ENCODE data around the gene FN3KRP. TPM values are rescaled to one million over a fixed set of nuclear protein-coding genes. Genes with fewer than 3 reads are reported as not detected.

The FN3KRP gene
- total RNA-seq, 6 experiments from 2014 or later: 7.6 to 24.8 (median 14.3) TPM

DNA sequence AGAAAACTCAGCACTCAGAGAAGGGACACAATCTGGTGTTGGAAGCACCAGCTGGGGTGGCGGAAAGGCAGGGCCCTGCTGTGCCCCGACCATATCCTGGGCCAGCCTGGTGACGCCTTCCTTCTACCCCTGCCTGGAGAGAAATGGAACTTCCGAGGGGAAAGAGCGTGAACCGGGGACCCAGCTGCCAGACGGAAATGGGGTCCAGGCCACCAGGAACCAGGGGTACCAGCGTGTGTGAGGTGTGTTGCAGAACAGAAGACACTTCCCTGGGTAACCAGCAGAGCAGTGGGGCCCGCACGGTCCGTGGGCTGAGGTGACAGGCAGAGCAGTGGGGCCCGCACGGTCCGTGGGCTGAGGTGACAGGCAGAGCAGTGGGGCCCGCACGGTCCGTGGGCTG is 24.8 kb upstream of the FN3KRP start:
- Histone ChIP-seq H3K4me1 (peaks cover 0 to 13% (median 4%) of the 10 kb centered on the region in 4 donors), H3K27me3 (no peaks in the 10 kb centered on the region), H3K9me3 (no peaks in the 10 kb centered on the region), H3K27ac (no peak overlapping the region), H3K4me3 (no peak overlapping the region), H3K36me3 (no peaks in the 10 kb centered on the region)
- intact Hi-C loops (cut with DNase I): no loop called here
- WGBS (ENCODE audit: insufficient coverage, low coverage, low lambda C conversion rate, missing lambda C conversion rate): 85% methylated on average over 4 of the region's 17 CpGs
- DNase-seq (no peak), ATAC-seq (no peak)
- TF ChIP-seq, protein P1, sequence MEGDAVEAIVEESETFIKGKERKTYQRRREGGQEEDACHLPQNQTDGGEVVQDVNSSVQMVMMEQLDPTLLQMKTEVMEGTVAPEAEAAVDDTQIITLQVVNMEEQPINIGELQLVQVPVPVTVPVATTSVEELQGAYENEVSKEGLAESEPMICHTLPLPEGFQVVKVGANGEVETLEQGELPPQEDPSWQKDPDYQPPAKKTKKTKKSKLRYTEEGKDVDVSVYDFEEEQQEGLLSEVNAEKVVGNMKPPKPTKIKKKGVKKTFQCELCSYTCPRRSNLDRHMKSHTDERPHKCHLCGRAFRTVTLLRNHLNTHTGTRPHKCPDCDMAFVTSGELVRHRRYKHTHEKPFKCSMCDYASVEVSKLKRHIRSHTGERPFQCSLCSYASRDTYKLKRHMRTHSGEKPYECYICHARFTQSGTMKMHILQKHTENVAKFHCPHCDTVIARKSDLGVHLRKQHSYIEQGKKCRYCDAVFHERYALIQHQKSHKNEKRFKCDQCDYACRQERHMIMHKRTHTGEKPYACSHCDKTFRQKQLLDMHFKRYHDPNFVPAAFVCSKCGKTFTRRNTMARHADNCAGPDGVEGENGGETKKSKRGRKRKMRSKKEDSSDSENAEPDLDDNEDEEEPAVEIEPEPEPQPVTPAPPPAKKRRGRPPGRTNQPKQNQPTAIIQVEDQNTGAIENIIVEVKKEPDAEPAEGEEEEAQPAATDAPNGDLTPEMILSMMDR (IDR thresholded peaks at IDR 0.05): no peak
- no peak for TF ChIP-seq POLR2A (IDR thresholded peaks at IDR 0.05)

DNA sequence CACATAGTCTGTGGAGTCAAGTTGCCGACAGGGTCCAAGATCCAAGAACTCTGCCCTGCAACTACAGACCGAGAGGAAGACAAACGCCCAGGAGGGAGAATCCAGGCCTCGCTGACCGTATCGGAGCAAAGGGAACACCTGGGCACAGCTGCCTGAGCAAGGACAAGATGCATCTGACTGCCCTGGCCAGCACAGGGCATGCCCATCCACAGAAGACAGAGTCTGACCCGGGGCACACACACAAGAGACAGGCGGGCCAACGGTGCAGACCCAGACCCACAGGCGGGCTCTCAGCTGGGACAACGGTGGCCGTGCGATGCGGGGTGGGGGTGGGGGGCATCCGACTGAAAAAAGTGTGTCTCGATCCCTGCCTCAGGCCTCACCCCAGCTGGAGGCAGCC is 24.2 kb upstream of the FN3KRP start:
- TF ChIP-seq, protein P1 (IDR thresholded peaks at IDR 0.05): no peak
- no peak for TF ChIP-seq POLR2A (IDR thresholded peaks at IDR 0.05)
- Histone ChIP-seq H3K27ac (no peak overlapping the region), H3K9me3 (no peaks in the 10 kb centered on the region), H3K4me1 (peaks cover 0 to 11% (median 4%) of the 10 kb centered on the region in 4 donors), H3K27me3 (no peaks in the 10 kb centered on the region), H3K4me3 (no peak overlapping the region), H3K36me3 (no peaks in the 10 kb centered on the region)
- ATAC-seq (no peak), DNase-seq (no peak)
- WGBS (ENCODE audit: insufficient coverage, low coverage, low lambda C conversion rate, missing lambda C conversion rate): no CpG with 5 or more reads among the region's 16 CpGs
- intact Hi-C loops (cut with DNase I): no loop called here

DNA sequence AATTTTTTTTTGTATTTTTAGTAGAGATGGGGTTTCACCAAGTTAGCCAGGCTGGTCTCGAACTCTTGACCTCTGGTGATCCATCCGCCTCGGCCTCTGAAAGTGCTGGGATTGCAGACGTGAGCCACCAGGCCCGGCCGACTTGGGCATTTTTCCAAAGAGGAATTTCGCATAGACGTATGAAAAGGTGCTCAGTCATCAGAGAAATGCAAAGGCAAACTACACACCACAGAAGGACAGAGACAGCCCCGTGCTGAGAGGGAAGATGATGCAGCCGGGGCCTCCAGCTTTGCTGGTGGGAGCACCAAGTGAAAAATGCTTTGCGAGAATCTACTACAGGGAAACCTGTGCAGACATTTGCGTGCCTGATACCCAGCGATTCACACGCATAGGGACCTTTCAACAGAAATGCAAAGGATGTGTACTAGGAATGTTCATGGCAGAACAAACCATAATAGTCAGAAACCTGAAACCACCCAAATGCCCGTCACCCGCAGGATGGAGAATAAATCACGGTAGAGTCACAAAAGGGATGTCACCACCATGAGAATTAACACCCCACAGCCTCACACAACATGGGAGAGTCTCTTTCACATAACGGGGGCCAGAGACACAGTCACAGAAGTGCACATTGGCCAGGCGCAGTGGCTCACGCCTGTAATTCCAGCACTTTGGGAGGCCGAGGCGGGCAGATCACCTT is 23.2 kb upstream of the FN3KRP start:
- Histone ChIP-seq H3K27me3 (no peaks in the 10 kb centered on the region), H3K36me3 (no peaks in the 10 kb centered on the region), H3K9me3 (no peaks in the 10 kb centered on the region), H3K27ac (no peak overlapping the region), H3K4me3 (no peak overlapping the region), H3K4me1 (peaks cover 0 to 5% (median 0%) of the 10 kb centered on the region in 4 donors)
- no peak for TF ChIP-seq POLR2A (IDR thresholded peaks at IDR 0.05)
- TF ChIP-seq, protein P1 (IDR thresholded peaks at IDR 0.05): no peak
- DNase-seq (no peak), ATAC-seq (no peak)
- 89% methylated on average over 21 of the region's 22 CpGs for WGBS (ENCODE audit: insufficient coverage, low coverage, low lambda C conversion rate, missing lambda C conversion rate)
- intact Hi-C loops (cut with DNase I): no loop called here

DNA sequence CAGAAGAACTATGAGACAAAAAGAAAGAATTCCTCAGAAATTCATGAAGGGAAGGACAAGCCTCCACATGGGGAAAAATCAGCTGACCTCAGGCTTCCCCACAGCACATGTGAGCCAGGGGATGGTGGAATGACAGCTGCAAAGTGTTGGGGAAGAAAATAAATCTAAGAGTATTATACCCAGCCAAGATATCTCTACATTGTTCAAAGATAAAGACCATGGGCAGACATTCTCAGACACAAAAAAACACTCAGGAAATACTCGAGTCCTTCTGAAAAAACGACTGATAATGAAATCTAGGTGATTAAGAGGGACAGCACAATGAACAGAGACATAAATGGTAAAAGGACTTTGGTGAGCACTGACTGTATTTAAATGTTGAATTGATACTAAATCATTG is 21.9 kb upstream of the FN3KRP start:
- Histone ChIP-seq H3K27me3 (no peaks in the 10 kb centered on the region), H3K36me3 (no peaks in the 10 kb centered on the region), H3K4me3 (no peak overlapping the region), H3K27ac (no peak overlapping the region), H3K4me1 (peaks cover 0 to 5% (median 0%) of the 10 kb centered on the region in 4 donors), H3K9me3 (no peaks in the 10 kb centered on the region)
- 54% methylated on average over 2 of the region's 2 CpGs for WGBS (ENCODE audit: insufficient coverage, low coverage, low lambda C conversion rate, missing lambda C conversion rate)
- intact Hi-C loops (cut with DNase I): no loop called here
- no peak for DNase-seq
- no peak for ATAC-seq
- no peak for TF ChIP-seq POLR2A (IDR thresholded peaks at IDR 0.05)

DNA sequence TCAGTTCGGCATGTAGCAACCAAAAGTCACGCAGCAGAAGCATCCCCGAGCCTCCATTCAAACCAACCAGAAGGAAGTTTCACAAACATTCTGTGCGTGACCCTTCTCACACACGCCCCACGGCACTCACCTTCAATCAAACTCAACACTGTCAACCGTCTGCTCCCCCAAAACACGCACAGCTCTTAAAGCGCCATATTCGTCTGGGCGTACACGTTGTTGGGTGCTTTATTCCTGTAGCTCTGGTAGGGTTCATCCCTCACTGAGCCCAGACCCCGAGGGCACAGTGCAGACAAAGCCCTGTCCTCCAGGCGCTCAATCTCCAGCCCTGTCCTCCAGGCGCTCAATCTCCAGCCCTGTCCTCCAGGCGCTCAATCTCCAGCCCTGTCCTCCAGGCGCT is 20.2 kb upstream of the FN3KRP start:
- Histone ChIP-seq H3K4me1 (peaks cover 0 to 5% (median 0%) of the 10 kb centered on the region in 4 donors), H3K4me3 (no peak overlapping the region)

More for the DNA sequence above, 20.2 kb upstream of the FN3KRP start:
- TF ChIP-seq, protein P1 (IDR thresholded peaks at IDR 0.05): no peak
- TF ChIP-seq POLR2A (IDR thresholded peaks at IDR 0.05): no peak
- Histone ChIP-seq H3K27me3 (no peaks in the 10 kb centered on the region), H3K36me3 (no peaks in the 10 kb centered on the region), H3K27ac (no peak overlapping the region), H3K9me3 (no peaks in the 10 kb centered on the region)
- intact Hi-C loops (cut with DNase I): no loop called here
- WGBS (ENCODE audit: insufficient coverage, low coverage, low lambda C conversion rate, missing lambda C conversion rate): 95% methylated on average over 11 of the region's 17 CpGs
- no peak for ATAC-seq
- DNase-seq: no peak
